ENCODE results near the gene DNASE2B.

The DNASE2B gene, protein sequence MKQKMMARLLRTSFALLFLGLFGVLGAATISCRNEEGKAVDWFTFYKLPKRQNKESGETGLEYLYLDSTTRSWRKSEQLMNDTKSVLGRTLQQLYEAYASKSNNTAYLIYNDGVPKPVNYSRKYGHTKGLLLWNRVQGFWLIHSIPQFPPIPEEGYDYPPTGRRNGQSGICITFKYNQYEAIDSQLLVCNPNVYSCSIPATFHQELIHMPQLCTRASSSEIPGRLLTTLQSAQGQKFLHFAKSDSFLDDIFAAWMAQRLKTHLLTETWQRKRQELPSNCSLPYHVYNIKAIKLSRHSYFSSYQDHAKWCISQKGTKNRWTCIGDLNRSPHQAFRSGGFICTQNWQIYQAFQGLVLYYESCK

DNA sequence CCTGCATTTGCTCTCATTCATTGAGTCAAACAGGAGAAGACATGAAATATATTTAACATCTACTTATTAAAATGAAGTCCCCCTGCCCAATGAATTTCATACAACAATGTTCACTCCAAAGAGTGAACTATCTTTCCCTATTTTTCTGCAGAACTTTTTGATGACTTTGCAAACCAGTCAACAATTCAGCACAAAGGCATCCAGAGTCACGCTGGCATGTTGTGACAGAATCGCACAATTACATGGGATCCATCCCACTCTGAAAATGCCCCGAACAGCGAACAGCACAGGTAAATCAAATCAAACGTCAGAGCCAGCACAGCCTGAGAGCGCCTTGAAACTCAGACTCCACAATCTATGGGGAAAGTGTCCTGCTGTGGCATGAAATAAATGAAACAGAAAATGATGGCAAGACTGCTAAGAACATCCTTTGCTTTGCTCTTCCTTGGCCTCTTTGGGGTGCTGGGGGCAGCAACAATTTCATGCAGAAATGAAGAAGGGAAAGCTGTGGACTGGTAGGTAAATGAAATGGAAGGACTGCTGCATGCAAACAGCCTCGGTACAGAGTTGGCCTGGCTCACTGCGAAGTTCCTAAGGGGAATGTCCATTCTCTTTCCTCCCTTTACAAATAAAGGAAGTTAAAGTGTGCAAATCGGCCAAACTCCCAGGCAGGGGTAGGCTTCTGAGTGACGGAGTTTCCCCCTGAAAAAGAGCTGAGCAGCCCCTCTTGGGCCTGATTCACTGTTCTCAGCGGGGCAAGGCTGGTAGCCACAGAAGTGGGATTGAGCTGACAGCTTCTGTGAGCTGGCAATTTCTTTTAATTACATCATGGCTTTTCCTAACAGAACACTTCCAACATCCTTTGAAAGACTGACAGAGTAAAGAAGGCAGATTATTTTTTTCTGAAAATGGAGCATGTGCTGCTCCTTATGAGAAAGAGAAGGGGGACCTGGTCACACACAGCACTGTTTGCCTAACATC, at the start of gene DNASE2B:
Gene DNASE2B (plus strand): TSS at position 310 of the 981 bp plus-strand sequence. CDS start 81 bp downstream, at position 391.
- no peak for DNase-seq (ENCODE audit: low read depth in 2 of 2)

DNA sequence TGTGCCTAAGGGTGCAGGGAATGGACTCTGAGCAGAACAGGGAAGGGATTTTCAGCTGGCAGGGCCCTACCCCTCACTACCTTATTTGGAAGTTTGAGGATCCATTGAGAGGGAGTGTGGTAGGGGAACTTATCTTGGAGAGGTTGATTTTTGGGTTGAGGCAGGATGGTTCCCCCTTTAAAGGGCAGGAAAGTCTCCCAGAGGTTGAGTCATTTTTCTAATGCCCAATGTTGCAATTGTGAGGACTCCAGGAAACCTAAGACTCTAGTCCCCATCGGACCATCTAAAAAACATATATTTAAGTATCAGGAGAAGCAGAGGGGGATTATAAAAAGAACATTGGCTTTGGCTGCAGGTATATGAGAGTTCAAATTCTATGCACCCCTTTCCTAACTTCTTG, 49.5 kb upstream of the DNASE2B start:
- no peak for DNase-seq (ENCODE audit: low read depth in 2 of 2)

DNA sequence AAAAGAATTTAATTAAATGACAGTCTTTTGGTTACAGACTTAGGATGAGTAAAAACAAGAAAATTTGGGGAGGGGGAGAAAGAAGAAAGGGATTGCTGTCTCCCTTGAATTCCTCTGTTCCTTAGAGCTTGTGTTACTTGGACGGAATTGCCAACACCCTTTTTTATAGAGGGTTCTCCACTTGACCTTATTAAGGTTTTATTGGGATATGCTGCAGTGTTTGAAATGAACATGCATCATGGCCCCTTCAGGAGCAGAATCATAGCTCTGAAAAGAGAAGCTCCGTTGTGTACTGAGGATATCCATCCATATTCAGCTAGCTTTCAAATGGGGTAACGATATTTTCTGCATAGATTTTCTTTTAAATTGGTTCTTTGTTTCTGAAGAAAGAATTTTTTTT, 48.2 kb upstream of the DNASE2B start:
- DNase-seq (ENCODE audit: low read depth in 2 of 2) = no peak

DNA sequence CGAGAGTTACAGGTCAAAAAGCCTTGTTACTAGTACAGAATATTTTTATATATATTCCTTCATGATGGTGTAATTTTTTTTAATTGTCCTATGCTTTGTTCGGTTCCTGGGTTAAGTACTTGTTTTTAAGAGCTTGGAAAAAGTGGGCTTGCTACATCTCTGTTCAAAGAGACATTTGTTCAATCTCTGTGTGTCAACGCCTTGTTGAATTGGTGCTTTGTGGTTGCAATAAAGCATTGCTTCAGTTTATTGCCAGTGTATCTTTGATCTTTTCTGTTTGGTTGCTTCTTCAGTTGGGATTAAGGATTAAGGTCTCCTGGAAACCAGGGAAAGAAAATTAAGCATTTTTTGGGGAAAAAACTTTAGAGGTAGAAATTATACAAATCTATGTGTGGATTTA, 47.7 kb upstream of the DNASE2B start:
- DNase-seq (ENCODE audit: low read depth in 2 of 2) = no peak

DNA sequence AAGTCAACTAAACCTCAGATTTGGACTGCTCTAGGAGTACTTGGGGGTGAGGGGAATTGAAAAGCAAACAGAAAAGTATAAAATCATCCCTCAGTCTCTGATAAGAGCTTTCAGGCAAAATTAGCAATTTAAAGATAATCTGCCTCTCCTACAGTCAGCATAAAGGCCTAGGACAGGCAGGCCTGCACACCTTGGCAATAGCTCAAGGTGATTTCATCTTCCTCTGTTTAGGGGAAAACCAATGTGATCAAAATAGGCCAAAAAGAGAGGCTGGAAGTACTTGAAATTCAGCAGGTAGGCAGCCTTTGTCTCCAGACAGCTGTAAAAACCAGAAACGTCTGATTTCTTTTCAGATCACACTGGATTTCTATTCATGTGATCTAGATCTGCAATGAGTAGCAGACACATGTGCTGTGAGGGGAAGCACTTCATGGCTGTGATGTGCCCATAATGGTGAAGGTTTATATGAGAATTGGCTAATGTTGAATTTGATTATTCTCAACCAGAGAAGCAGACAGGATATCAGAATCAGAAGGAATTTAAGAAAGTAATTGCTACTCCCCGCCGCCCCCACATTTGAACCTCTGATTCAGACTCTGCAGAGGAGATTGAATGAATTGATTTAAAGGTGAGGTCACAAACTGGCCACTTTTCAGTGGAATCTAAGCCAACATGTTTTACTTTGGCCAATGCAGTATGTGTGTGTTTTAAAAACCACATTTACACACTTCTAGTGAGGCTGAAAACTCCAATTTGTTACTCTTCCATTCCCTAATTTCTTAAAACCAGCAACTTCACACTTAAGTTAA, 45.8 kb upstream of the DNASE2B start:
- DNase-seq (ENCODE audit: low read depth in 2 of 2) = no peak

DNA sequence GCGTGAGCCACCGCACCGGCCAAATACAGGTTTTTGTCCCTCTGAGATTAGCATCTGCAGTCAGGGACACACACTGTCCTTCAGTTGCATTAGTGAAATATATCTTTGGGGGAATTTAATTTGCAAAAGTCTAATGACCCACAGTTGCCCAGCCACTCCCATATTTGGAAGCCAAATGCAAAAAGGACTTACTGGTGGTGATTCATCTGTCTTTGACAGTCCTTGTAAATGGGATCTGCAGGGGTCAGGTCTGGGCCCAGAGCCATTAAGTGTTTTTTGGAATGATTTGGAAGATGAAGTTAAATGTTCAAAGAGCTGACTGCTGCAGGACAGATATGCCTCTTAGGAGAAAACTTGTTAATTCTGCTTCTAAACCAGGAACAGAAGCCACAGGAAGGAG, 44.6 kb upstream of the DNASE2B start:
- no peak for DNase-seq (ENCODE audit: low read depth in 2 of 2)

DNA sequence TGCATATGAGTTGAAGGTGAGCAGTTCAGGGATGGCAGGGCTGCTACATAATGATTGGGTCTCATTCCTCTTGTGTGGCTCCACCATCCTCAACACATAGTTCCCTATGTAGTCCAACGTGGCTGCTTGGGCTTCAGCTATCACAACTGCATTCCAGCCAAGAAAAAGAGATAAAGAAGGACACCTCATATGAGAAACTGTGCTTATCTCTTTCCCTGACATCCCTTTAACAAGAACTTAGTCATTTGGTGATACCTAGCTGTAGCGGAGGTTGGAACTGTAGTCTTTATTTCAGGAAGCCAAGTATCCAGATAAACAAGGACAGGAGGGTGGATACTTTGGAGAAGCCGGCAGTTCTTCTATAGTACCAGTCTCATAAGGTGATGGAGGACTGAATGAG, 42.7 kb upstream of the DNASE2B start:
- DNase-seq (ENCODE audit: low read depth in 2 of 2) = no peak

DNA sequence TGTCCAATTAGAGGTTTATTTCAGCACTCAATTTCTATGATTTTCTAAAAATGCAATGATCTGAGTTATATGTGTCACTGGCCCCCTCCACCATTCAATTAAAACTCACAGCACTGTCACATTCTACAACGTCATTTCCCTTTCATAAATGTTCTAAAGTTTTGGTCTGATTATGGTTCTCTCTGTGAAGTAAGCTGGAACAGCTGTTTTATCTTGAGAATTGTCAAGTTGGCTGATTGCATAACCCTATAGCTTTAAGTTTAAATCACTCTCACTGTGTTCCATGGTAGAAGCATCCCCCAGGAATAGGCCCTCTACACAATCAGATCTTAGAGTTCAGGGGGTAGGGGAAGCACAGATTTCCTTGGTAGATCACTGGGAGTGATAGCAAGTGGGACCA, 41.4 kb upstream of the DNASE2B start:
- DNase-seq (ENCODE audit: low read depth in 2 of 2) = no peak

DNA sequence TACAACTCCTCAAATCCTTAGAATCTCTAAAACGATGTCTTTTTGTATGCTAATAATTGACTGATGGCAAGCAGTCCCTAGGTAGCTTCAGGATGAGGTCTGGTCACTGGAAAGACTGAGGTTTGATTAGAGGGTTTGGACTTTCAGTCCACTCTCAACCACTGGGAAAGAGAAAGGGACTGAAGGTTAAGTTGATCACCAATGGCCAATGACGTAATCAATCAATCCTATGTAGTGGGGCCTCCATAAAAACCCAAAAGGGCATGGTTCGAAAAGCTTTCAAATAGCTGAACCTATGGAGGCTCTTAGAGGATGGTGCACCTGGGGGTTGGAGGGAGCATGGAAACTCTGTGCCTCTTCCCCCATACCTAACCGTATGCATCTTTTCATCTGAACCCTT, 39.6 kb upstream of the DNASE2B start:
- DNase-seq (ENCODE audit: low read depth in 2 of 2) = no peak

DNA sequence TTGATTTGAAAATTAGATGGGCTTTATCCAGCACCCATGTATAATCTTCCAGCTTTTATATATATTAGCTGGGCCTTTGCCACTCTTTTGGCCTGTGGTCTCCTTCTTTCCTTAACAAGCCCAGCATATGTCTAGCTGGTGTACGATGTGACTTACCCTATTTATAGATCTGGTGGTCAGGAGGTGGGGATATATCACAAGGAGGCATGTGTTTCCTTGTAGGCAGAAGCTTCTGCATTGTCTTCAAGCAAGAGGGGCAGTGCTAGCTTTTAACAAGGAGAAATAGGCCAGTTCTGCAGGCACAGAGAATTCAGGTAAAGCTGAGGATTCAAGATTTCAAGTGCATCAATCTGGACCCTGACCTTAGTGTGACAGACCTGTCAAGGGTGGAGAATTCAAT, 38.0 kb upstream of the DNASE2B start:
- DNase-seq (ENCODE audit: low read depth in 2 of 2) = no peak

DNA sequence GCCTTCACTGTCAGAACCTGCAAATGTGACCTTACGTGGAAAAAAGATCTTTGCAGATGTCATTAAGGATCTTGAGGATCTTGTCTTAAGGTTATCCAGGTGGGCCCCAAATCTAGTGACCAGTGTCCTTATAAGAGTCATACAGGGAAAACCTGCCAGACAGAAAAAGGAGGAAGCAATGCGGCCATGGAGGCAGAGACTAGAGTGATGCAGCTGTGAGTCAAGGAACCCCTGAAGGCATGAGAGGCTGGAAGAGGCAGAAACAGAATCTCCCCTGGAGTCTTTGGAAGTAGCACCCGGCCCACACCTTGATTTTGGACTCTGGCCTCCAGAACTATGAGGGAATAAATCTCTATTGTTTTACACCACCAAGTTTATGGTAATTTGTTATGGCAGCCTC, 36.5 kb upstream of the DNASE2B start:
- DNase-seq (ENCODE audit: low read depth in 2 of 2) = no peak

DNA sequence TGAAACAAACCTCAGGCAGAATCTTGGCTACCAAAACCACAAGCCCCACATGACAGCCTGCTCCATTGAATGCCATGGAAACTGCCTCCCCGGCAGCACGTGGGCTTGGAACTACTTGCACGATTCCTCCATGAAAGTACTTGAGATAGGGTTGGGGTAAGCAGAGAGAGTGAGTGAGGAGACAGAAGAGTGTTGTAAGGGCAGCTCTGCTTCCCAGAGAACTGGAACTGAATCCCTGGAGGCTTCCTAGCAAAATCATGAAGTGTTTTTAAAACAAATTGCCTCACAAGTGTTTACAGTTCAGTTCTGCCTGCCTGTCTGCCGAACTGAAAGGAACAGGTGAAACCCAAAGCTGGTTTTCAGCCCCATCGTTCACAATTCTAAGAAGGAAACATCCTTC, 35.3 kb upstream of the DNASE2B start:
- no peak for DNase-seq (ENCODE audit: low read depth in 2 of 2)

DNA sequence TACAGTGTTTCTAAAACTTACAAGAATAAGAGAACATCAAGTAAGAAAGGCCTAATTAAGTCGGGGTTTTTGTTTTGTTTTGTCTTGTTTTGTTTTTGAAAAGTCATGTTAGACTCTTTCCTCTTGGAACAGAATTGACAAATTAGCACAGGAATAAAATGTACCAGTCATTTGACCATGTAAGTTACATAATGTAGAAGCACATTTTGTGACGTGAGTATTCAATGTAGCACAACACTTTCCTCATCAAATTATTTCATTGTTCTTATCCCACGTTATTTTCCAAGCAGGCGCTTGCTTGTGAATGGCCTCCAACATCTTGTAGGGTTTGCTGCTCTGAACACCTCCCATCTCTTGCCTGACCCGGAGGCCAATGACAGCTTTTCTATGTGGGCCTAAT, 34.7 kb upstream of the DNASE2B start:
- DNase-seq (ENCODE audit: low read depth in 2 of 2) = no peak

DNA sequence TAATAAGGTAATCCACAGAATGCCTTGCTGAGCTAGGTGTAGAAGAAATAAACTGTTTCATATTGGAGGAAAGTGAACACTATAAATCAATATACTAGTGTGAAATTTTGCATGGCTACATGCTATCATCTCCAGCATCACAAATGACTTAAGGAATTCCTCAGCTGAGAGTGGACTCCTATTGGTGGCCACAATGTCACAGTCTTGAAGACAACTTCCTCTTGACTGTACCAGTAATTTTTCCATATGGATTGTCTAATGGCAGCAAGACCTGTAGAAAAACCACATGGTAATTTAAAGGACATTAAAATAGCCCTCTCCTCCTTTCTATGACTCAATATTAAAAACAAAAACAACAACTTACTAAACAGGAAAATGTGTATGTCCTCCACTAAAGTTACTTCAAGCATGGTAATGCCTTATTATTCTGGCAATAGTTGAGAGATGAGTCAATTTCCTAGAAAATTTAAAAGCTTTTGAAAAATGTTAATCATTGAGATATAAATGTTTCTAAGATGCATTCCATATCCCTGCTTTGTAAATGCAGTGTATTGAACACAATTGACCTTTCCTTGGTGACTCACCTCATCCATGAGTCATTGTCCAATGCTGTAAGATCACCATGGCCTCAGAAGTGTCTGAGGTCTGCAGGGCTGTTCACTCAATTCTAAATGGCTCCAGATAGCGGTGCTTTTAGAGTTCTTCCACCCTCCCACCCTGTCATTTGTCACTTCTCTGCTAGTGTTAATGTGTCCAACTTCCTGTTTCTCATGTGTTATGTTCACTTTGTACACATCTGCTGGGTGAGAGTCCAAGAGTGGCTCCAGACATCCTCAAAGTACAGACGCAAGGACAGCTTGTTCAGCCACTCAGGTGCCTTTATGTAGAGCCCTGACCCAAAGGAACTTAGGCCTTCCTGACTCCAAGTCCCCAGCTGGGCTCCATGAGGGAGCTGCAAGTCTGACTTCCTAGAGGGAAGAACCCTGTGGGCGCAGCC, 32.8 kb upstream of the DNASE2B start:
- DNase-seq (ENCODE audit: low read depth in 2 of 2) = peak; percentile 89 to 90

DNA sequence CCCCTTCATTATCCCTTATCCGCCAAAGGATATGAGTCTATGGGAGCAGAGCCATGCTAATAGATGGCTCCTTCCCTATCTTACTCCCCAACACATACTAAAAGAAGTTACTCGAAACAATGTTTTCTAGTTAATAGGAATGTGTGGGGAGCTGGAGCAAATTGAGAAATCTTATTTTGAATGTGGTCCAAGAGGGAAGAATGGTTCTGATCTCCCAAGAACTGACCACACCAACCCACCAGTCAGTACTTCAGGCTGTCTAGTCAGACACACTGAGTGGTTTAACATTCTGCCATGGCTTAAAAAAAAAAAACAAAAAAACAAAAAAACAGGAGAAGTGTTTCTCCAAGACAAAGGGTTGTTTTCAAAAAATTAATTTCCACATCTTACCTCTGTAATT, 31.5 kb upstream of the DNASE2B start:
- DNase-seq (ENCODE audit: low read depth in 2 of 2) = peak in 1 of 2 experiments; percentile 56

DNA sequence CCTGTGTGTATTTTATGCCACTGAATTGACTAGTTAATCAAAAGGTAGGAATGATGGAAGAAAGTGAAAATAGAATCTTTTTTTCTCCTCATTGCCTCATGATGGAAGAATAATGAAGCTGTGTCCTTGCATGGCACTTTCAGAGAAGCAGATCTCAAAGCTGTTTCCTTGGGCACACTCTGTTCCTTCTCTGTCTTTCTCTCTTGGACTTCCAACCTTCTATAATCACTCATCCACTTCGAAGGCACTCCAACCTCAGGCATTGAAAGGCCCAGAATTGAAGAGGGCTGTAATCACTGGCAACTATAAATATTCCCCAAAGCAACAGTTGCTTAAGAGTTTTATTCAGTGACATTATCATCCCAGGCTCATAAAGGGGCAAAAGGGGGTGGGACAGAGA, 31.1 kb upstream of the DNASE2B start:
- no peak for DNase-seq (ENCODE audit: low read depth in 2 of 2)

DNA sequence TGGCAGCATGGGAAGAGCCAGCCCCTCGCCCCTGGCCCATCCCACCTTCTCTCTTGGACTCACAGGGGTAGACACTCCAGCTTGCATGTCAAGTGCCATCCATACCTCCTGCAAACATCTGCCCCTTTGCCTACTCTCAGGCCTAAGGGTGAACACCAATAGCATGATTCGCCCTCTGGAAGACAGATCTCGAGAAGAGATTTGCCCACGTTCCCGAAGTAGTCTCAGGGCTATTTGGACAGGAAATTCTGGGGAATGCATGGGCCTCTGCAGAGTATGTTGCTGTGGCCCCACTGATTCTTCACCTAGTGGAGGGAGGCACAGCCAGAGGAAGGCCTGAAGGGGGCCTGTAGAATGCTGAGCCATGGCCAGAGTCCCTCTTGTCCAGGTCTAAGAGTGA, 29.8 kb upstream of the DNASE2B start:
- DNase-seq (ENCODE audit: low read depth in 2 of 2) = no peak

DNA sequence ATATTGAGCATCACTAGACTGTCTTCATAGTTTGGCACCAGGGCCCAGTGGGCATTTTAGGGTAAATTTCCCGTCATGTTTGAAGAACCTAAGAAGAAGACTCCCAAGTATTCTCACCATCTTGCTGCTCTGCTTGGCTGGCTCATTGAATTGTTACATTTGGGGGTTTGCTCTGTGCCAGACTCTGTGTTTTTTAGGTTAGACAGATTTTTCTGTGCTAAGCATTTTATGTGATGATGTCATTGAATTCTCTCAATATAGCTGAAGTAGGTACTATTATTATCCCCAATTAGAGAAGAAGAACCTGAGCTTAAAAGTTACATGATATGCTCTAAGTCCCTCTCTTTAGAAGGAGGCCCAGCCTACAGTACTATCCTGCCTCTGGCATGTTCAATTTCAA, 28.0 kb upstream of the DNASE2B start:
- DNase-seq (ENCODE audit: low read depth in 2 of 2) = no peak

DNA sequence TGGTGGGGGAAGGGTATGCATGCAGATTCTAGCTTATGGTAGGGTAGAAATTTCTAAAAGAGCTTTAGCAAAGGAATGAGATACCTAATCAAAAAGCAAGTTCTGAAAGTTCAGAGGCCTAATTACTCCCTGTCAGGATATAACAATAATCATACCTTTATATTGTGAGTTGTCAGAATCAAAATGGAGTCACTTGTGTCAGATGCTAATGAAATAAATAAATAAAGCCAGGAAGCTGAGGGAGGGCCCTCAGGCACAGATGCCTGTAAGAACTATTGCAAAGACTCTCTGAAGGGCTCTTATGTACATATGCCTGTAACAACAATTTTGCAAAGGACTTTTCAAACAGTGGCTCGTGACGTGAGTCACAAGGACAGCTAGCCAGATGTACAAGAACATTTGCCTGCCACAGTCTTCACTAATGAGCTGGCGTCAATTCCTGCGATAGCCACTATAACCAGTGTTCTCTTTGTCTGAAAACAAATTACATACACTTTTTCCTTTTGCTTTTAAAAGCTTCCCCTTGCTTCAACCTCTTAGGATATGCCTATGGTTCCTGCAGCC, 27.4 kb upstream of the DNASE2B start:
- DNase-seq (ENCODE audit: low read depth in 2 of 2) = no peak

DNA sequence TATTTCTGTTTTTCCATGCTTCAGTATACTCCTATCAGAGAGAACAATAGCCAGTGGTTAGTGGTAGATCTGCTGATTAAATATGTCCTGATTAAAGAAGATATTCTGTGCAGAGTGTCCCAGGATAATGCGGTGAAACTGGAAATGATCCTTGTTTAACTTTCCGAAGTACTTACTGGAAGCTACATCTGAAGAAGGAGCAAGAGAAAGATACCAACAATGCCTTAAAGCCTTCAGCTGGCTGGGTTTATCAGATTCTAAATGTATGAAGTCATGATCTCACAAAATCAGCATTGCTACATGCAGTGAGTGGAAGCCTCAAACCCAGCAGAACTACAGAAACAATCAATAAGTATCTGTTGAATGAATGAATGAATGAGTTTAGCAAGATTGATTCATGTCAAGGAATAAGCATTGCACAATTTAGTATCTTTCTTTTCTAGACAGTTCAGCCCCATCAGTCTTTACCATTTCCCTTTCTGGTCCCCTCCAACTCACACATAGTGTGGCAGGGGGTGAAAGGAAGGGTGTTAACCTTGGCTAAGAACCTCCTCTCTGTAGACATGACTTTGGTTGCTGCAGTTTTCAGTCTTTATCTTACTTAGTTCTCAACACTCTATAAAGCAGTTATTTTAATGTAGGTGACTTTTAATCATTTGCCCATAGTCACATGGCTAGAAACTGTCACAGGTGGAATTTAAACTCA, 24.7 kb upstream of the DNASE2B start:
- no peak for DNase-seq (ENCODE audit: low read depth in 2 of 2)

Measured in fibroblast of skin of left biceps (primary cell).